H1 (cell line): Measurements from ENCODE around the gene ZBTB45. TPM values are rescaled to one million over a fixed set of nuclear protein-coding genes. Genes with fewer than 3 reads are reported as not detected.

Experiments used
- BACH1 ChIP-seq: IDR thresholded peaks from 2 replicates; pipeline ENCODE4 v1.6.1; 2012; ENCODE audit warnings: low read length, improper control_type of control experiment
- BCL11A ChIP-seq, 2 experiments: IDR thresholded peaks; one replicate each; pipeline ENCODE4 v1.6.1; 2011; ENCODE audit warnings: low read depth in 2 of 2, low read length in 2 of 2, mild to moderate bottlenecking in 2 of 2
- CBX5 ChIP-seq: fragments of 300-800, 300-1000 bp; sonication (generic); IDR thresholded peaks from 2 replicates; pipeline ENCODE4 v1.7.1; 2016; ENCODE audit warnings: antibody characterized with exemption, low read length, low read depth
- JUN ChIP-seq: IDR thresholded peaks from 2 replicates; pipeline ENCODE4 v1.6.1; 2011; ENCODE audit warnings: low read depth, mild to moderate bottlenecking, improper control_type of control experiment, low read length
- PHF8 ChIP-seq: fragments of 200-600 bp; sonication (generic); conservative IDR thresholded peaks from 2 replicates; pipeline ENCODE4 v1.7.1; 2012; ENCODE audit warnings: low read depth, mild to moderate bottlenecking, inconsistent platforms, low read length, moderate library complexity
- RAD21 ChIP-seq, 2 experiments: IDR thresholded peaks in 1 of 2; conservative IDR thresholded peaks in 1 of 2; 2 replicates each; pipeline ENCODE4 v1.6.1; 2011; ENCODE audit warnings: low read depth in 2 of 2, low read length in 2 of 2, improper control_type of control experiment in 1 of 2, inconsistent platforms in 1 of 2, mild to moderate bottlenecking in 1 of 2, moderate library complexity in 1 of 2
- SP2 ChIP-seq: IDR thresholded peaks from 2 replicates; pipeline ENCODE4 v1.6.1; 2012; ENCODE audit warnings: mild to moderate bottlenecking, low read length, inconsistent platforms
- SRF ChIP-seq: IDR thresholded peaks from 2 replicates; pipeline ENCODE4 v1.6.1; 2011; ENCODE audit warnings: mild to moderate bottlenecking, low read depth, low read length, moderate library complexity
- TAF7 ChIP-seq: optimal IDR thresholded peaks from 2 replicates; pipeline ENCODE3; 2011; ENCODE audit warnings: low read depth, mild to moderate bottlenecking, inconsistent platforms, low read length, moderate library complexity, borderline replicate concordance
- polyA plus RNA-seq, 7 experiments: library from polyadenylated mRNA; depleted of rRNA in 3 of 7; stranded (reverse) in 5 of 7; unstranded in 2 of 7; fragments of >200 nt in 5 of 7; fragments of 200-250 nt in 2 of 7; gene quantifications; 1 replicate in 5 of 7; 2 replicates in 1 of 7; 4 replicates in 1 of 7; pipeline versions ENCODE4 v1.2.1 to v1.2.3, GENCODE V29; 2011 to 2013; ENCODE audit warnings: missing spikeins in 2 of 7, mixed read lengths in 2 of 7
- total RNA-seq: library from RNA; stranded (reverse); fragmentation: NEBNext Ultra II Directional; extraction: Animal tissue kit (Norgen Biotek cat#: 25700); gene quantifications from 2 replicates; pipeline ENCODE4 v1.2.1, GENCODE V29; 2021
- TF ChIP-seq, protein P1 (sequence below): IDR thresholded peaks from 2 replicates; pipeline ENCODE4 v1.6.1; 2011; ENCODE audit warnings: low read length, improper control_type of control experiment
- TF ChIP-seq, protein P2 (sequence below), 3 experiments: IDR thresholded peaks; 1 replicate in 2 of 3; 2 replicates in 1 of 3; pipeline versions ENCODE4 v1.5.1 to v1.6.1; 2011; ENCODE audit warnings: low read length in 3 of 3, mild to moderate bottlenecking in 3 of 3, inconsistent platforms in 2 of 3, low read depth in 1 of 3, moderate library complexity in 1 of 3; ENCODE audit not compliant: insufficient read depth in 1 of 3; ENCODE audit errors: control extremely low read depth in 1 of 3

Gene ZBTB45
- total and polyA plus RNA-seq, 2 of the 8 experiments (the other 6 are each of a cell fraction or from before 2014, with no cell fraction given) = 16.9 to 17.2 TPM

DNA sequence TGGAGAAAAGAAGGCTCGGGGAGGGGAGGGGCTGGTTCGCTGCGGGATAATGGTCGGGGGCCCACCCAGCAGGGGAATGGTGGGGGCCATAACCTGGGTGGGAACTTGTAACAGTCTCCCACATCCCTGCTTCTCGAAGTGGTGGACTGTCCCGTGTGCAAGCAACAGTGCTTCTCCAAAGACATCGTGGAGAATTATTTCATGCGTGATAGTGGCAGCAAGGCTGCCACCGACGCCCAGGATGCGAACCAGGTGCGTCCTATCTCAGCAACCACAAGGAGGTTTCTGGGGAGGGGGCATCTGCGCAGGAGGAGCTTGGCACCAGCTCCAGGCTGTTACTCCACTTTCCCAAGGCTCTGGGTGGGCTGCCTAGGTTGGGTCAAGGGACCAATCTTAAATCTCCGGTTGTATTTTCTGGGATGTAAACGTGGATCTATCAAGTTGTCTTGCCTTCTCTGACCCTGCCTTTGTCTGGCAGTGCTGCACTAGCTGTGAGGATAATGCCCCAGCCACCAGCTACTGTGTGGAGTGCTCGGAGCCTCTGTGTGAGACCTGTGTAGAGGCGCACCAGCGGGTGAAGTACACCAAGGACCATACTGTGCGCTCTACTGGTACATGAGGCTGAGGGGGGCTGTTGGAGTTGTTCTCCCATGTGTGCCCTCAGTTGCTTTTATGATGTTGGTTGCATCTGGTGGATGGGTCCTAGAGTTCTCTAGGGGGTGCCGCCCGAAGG is 25.8 kb upstream of the ZBTB45 start (continued):
- no peak for TF ChIP-seq BCL11A (IDR thresholded peaks at IDR 0.05; ENCODE audit: low read depth in 2 of 2, low read length in 2 of 2)
- TF ChIP-seq SRF = no peak
- no peak for TF ChIP-seq CBX5
- 0 out of 2 replicates have a peak, but pooled peaks have one; percentile 4 for TF ChIP-seq PHF8
- no peak for TF ChIP-seq JUN
- TF ChIP-seq, protein P1, sequence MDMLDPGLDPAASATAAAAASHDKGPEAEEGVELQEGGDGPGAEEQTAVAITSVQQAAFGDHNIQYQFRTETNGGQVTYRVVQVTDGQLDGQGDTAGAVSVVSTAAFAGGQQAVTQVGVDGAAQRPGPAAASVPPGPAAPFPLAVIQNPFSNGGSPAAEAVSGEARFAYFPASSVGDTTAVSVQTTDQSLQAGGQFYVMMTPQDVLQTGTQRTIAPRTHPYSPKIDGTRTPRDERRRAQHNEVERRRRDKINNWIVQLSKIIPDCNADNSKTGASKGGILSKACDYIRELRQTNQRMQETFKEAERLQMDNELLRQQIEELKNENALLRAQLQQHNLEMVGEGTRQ = no peak
- TF ChIP-seq TAF7 = no peak
- no peak for TF ChIP-seq SP2
- TF ChIP-seq, protein P2, sequence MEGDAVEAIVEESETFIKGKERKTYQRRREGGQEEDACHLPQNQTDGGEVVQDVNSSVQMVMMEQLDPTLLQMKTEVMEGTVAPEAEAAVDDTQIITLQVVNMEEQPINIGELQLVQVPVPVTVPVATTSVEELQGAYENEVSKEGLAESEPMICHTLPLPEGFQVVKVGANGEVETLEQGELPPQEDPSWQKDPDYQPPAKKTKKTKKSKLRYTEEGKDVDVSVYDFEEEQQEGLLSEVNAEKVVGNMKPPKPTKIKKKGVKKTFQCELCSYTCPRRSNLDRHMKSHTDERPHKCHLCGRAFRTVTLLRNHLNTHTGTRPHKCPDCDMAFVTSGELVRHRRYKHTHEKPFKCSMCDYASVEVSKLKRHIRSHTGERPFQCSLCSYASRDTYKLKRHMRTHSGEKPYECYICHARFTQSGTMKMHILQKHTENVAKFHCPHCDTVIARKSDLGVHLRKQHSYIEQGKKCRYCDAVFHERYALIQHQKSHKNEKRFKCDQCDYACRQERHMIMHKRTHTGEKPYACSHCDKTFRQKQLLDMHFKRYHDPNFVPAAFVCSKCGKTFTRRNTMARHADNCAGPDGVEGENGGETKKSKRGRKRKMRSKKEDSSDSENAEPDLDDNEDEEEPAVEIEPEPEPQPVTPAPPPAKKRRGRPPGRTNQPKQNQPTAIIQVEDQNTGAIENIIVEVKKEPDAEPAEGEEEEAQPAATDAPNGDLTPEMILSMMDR (IDR thresholded peaks at IDR 0.05; ENCODE audit: control extremely low read depth in 1 of 3, insufficient read depth in 1 of 3, low read depth in 1 of 3, low read length in 3 of 3) = no peak
- TF ChIP-seq BACH1 = no peak
- no peak for TF ChIP-seq RAD21 (IDR thresholded peaks at IDR 0.05 in 1 of 2, conservative IDR thresholded peaks at IDR 0.05 in 1 of 2; ENCODE audit: low read depth in 2 of 2, low read length in 2 of 2)
